HG02798 (cell line): ENCODE results near the gene HNMT.
A peak's percentile ranks its signal among the peaks of the same experiment; 100 is the strongest.

Experiments used
- ATAC-seq: cut with Tn5 transposase; IDR thresholded peaks from one replicate; pipeline ENCODE4 v1.9.1; 2021; ENCODE audit warnings: mild to moderate bottlenecking; ENCODE audit not compliant: unreplicated experiment, poor library complexity

HNMT gene

DNA sequence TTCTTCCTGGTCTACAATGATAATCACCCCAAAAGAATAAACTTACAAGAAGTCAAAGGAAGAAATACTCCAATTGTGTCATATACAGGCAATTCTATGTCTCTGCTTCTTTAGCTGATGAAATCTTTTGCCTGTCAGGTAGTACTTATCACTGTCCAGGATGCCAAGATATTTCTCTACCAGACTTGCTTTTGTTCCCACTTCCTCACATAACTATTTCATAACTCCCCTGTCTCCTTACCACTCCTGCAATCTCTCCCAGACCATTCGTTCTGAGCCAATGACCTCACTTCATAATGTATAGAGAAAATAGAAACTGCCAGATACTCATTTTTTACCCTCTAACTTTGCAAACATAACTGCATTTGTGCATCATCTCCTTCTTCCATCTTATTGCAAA lies 39.1 kb downstream of the HNMT start:
- ATAC-seq = no peak

- ATAC-seq = no peak
Observed at GRCh38 chr2:138007431-138007830, 43.2 kb downstream of the HNMT start.

DNA sequence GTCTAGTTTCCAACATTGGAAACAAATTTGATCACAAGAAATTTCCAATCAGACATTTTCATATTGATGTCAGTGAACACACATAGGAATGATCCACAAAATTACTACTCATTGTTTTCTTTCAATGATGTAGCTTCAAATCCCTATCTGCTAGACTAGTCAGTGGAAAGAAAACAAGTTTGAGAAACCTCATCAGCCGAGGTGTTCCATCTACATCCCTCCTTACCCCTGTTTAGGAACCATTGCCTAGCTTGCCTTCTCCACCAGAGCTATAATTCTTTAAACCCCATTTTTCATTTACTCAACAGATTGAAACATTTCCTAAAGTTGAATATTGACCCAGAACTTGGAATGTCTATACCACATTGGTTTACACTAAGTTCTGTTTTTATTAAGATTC lies 45.3 kb downstream of the HNMT start:
- no peak for ATAC-seq

- no peak for ATAC-seq
Observed at GRCh38 chr2:138010890-138011289, 46.6 kb downstream of the HNMT start.

DNA sequence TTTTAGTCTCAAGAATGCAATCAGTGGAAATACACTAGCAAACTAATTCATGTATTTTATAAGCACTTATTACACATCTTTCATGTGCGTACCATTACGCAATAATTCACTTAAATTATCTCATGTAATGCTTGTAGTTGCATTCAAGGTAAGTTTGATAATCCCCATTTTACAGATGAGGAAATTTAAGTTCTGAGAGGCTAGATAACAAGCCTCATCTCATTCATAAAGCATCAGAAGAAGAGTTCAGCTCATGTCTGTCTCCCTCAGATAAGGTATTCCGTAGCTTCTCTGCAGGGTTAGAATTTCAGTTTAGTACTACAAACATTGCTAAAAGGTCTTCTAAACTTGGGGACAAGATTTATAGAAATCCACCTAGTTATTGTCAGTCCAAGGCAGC lies 47.8 kb downstream of the HNMT start:
- no peak for ATAC-seq

DNA sequence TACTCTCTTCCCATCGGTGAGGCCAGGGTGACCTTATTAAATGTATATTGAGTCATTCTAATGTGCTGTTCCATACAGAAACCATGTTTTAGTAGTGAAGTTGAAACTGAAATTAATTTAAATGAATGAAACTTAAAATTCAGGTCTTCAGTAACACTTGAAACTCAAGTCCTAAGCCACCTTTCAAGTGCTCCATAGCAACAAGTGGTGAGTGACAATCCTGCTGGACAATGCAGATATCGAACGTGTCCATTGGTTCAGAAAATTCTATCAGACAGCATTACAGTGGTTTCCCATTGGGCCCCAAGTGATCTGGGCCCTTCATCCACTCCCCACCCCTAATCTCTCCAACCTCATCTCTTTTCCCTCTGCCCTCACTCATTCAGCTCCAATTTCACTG lies 48.7 kb downstream of the HNMT start:
- no peak for ATAC-seq

GRCh38 chr2:138013639-138014038 lies 49.4 kb downstream of the HNMT start:
- no peak for ATAC-seq

DNA sequence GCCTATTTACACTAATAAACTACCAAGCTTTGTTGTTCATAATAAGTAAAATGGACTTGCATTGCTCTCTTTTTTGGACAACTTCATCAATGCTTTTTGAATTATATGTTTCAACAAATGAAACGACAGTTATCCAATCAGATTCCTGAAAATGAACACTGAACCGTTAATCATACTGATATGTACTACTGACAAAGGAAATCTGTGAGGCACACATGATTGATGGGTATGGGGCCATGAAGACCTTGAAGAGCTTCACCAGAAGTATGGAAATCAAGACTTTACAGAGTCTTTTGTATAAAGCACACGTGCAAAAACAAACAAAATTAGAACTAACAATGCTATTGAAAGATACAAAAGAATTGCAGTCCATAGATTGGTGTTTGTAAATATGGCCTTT lies 51.2 kb downstream of the HNMT start:
- no peak for ATAC-seq

GRCh38 chr2:138016351-138017087 lies 52.2 kb downstream of the HNMT start:
- ATAC-seq = no peak

DNA sequence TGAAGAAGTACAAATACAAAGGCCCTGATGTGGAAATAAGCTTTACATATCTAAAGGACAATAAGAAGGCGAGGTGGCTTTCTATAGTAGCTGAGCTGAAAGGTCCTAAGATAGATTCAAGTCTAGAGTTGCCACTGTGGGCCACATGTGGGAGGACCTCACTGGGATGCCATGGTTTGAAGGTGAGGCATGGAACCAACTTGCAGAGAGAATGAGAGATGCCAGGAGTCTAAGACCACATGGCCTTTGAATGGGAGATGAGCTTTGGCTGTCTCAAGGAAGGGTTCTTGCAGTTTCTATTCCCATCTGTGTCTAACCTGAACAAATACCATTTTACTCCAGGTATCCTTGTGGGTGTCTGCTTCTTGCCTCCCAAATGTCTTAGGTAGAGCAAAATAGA lies 53.6 kb downstream of the HNMT start:
- no peak for ATAC-seq

GRCh38 chr2:138018866-138019688 lies 54.8 kb downstream of the HNMT start:
- ATAC-seq = no peak

DNA sequence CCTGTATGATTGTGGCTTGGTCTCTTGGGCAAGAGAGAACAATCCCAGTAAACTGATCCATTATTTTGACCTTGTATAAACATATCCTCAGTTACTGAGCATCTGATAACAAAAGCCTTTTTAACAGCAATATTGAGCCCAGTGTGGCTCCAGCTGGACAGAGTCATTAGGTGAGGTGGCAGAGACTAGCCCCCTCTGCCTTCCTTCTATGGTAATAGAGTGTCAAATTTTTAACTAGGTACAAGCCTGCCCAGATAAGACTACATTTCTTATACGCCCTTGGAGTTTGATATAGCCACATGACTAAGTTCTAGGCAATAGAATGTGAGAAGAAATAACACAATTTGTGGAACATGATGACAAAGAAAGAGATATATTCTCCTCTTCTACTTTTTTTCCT lies 56.2 kb downstream of the HNMT start:
- ATAC-seq = no peak

GRCh38 chr2:138021154-138021553 lies 56.9 kb downstream of the HNMT start:
- ATAC-seq = no peak

GRCh38 chr2:138023298-138023697 lies 59.0 kb downstream of the HNMT start:
- no peak for ATAC-seq

DNA sequence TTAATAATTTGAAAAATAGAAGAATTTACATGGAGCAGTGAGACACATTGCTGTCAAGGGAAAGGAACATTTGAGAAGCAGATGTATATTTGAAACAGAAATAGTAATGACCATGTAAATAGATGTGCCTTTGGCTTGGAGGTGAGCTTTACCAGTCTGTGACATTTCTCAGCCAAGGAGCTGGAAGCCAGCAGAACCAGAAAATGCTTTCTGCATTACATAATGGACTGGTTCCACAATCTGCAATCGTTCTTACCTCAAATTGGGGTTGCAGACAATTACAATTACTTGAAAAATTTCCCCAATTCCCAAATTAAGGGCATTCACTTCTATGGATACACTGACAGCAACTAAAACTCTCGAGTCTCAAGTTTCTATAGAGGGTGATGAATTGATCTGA lies 59.7 kb downstream of the HNMT start:
- ATAC-seq = no peak

DNA sequence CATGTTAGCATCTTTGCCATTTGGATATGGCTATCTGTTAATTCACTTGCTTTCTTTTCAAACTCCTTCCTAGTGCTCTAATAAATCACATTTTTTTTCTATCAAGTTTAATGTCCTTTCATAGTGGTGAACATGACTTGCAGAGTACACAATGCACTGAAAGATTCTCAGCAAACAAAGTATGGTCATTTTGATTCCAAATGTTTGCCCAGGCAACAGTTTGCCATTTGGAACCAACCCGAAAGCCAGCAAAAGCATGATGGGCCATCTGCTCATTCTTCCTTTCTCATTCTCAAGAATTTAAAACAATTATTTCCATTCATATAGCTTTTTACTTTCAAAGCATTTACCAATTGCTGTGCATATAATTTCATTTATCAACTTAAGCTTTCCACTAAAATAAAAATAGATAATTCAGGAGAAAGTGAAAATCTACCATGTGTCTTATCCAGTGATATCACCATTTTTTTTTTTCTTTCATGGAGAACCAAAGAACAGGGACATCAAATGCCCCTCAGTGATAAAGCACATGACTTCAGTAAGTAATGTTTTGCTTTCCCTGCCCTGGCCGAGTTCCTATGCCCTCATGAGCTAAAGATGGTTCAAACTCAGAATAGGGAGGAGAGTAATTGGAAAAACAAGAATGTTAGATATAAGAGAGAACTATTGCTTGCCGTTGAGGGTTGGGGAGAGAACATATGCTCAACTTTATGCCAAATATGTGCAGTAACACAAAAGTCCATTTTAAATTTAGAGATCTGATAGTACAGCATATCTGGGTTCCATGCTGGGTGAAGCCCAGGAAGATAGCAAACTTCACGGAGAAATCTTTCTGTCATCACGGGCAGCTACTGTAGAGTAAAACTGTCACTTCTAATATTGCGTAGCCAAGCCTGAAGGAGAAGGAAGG lies 62.1 kb downstream of the HNMT start:
- no peak for ATAC-seq

DNA sequence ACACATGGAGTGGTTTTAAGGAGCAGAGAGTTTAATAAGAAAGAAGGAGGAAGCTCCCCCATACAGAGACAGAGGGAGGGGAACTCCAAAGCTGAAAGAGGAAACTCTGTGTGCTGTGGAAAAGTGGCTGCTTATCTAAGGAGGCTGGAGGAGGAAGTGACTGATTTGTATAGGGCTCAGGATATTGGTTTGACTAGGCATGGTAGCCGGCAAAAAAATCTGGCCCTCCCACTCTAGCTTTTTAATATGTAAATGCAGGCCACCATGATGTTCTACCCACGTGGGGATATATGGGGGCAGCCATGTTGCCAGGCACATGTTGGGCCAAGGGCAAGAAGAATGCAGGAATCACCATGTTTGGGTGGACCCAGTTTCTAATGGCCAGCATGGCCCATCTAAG lies 64.3 kb downstream of the HNMT start:
- peak; percentile 30 for ATAC-seq

- no peak for ATAC-seq
Observed at GRCh38 chr2:138029276-138029675, 65.0 kb downstream of the HNMT start.

GRCh38 chr2:138030459-138030858 lies 66.2 kb downstream of the HNMT start:
- ATAC-seq = peak; percentile 68

DNA sequence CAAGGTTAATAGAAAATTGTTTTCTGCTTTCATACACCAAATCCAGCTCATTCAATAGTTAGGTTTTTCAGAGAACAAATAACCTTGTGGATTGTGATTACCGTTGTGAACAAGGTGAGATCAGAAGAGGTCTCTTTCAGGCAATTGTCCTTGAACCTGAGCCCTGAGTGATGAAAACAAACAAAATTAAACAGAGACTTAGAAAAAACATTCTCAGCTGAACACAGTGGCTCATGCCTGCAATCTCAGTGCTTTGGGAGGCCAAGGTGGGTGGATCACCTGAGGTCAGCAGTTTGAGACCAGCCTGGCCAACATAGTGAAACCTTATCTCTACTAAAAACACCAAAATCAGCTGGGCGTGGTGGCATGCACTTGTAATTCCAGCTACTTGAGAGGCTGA lies 68.1 kb downstream of the HNMT start:
- ATAC-seq = no peak

DNA sequence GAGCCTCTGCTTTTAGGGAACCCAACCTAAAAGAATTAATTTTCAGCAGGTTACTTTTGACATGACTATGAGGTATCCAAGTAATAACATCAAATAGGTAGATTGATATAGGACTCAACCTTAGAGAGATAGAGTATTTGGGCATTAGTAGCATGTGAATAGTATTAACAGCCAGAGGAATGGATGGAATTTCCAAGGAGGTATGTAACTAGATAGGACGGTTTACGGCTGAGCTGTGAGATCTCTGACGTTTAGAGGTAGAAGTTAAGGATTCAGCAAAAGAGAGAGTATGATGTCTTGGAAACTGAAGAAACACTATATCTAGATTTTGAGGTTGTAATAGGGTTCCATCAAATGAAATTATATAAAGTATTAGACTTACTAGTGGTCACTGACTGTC lies 70.3 kb downstream of the HNMT start:
- ATAC-seq = no peak
